Heart left ventricle (tissue), 16 donors: ENCODE results near the gene RNASE2. TPM values are rescaled to one million over a fixed set of nuclear protein-coding genes. Genes with fewer than 3 reads are reported as not detected.
"Not testable (repeated sequence)": the region's sequence is repeated elsewhere in the genome, so short reads cannot be mapped to it uniquely, and the experiment has no call there.

Experiments
- ATAC-seq, 4 donors: fragments of 200-7000 bp; cut with Tn5 transposase; one replicate each; pipeline ENCODE4 v1.9.1; 2020 to 2022; ENCODE audit warnings: moderate library complexity in 4 of 4, mild to moderate bottlenecking in 3 of 4, moderate number of reproducible peaks in 1 of 4
- DNase-seq, 5 donors: peaks; one replicate each; pipeline ENCODE4 v3.0.0-alpha.2; 2020
- H3K27ac ChIP-seq, 12 donors: fragments of 200-600 bp; sonication (generic) in 4 of 12; one replicate each; pipeline versions ENCODE4 v1.5.0 to v1.8.0; 2016 to 2022; ENCODE audit warnings: mild to moderate bottlenecking in 2 of 12
- H3K27me3 ChIP-seq, 9 donors: fragments of 200-600 bp; sonication (generic) in 2 of 9; one replicate each; pipeline versions ENCODE4 v1.5.1 to v1.8.0; 2016 to 2022; ENCODE audit warnings: mild to moderate bottlenecking in 3 of 9
- H3K36me3 ChIP-seq, 9 donors: fragments of 200-600 bp; sonication (generic) in 2 of 9; one replicate each; pipeline versions ENCODE4 v1.5.0 to v1.8.0; 2018 to 2022; ENCODE audit warnings: mild to moderate bottlenecking in 2 of 9
- H3K4me1 ChIP-seq, 12 donors: fragments of 200-600 bp; sonication (generic) in 4 of 12; one replicate each; pipeline versions ENCODE4 v1.5.0 to v1.8.0; 2016 to 2022; ENCODE audit warnings: mild to moderate bottlenecking in 3 of 12
- H3K4me3 ChIP-seq, 12 donors: fragments of 200-600 bp; sonication (generic) in 4 of 12; one replicate each; pipeline versions ENCODE4 v1.5.0 to v1.8.0; 2017 to 2022; ENCODE audit warnings: mild to moderate bottlenecking in 9 of 12, moderate library complexity in 4 of 12
- H3K9me3 ChIP-seq, 12 donors: fragments of 200-600 bp; sonication (generic) in 4 of 12; one replicate each; pipeline versions ENCODE4 v1.5.0 to v1.8.0; 2016 to 2022; ENCODE audit warnings: mild to moderate bottlenecking in 1 of 12
- CTCF ChIP-seq, 12 donors: fragments of 200-600 bp; sonication (generic) in 4 of 12; IDR thresholded peaks; one replicate each; pipeline versions ENCODE4 v1.5.0 to v1.8.0; 2018 to 2022; ENCODE audit warnings: antibody characterized with exemption in 12 of 12, mild to moderate bottlenecking in 5 of 12
- POLR2A ChIP-seq, 2 donors: fragments of 450-650 bp; IDR thresholded peaks; one replicate each; pipeline ENCODE4 v1.6.1; 2017; ENCODE audit warnings: antibody characterized with exemption in 2 of 2, mild to moderate bottlenecking in 2 of 2, moderate library complexity in 2 of 2
- WGBS, 4 donors: extraction: QIAGEN DNeasy Blood & Tissue Kit in 2 of 4; methylation state at CpG; one replicate each; pipeline versions ENCODE4 v1.1.5 to v1.1.7; 2013 to 2018; 5-methylcytosine and 5-hydroxymethylcytosine counted together
- intact Hi-C, 10 donors: fragments of 100-400 bp; cut with DNase I; formaldehyde crosslinking; loops; one replicate each; pipeline versions ENCODE4 v1.11.1 to v1.14.2; 2022
- polyA plus RNA-seq, 2 donors: library from polyadenylated mRNA; stranded (reverse); fragments of 200-250 nt; gene quantifications; one replicate each; pipeline ENCODE4 v1.2.3, GENCODE V29; 2013
- total RNA-seq, 9 donors: library from RNA; depleted of rRNA in 2 of 9; stranded (reverse); fragments of >200 nt in 2 of 9; fragmentation: NEBNext Ultra II Directional in 3 of 9; extraction: Animal tissue kit (Norgen Biotek cat#: 25700) in 3 of 9; gene quantifications; one replicate each; pipeline versions ENCODE4 v1.1.0 to v1.2.4, GENCODE V29; 2016 to 2023
- donor health status: ischemic (EF 13 %, LVEDD 7.1; RV severe dilation, severe dysfunction).
- donor health status: healthy with polysubstance abuse.
- donor health status: DM: no; HTN: yes; CAD: no.
- donor health status: DM: no; HTN: no; CAD: no.
- donor health status: ischemic (EF 25% LVEDD 6.9; RV normal size, moderate dysfunction).
- donor health status: ischemic (EF 25% LVEDD 5.7; RV mildly dilated, moderate dysfunction).
- donor health status: healthy.
- donor health status: DM: yes; HTN: yes; CAD: no.
- donor health status: ischemic (EF 35%, LVEDD 5.7; RV mildly dilated, moderate dysfunction).
- donor health status: nonischemic (EF 11% LVEDD 7.7; RV severe dilation, severe dysfunction).
- donor health status: DM: yes; HTN: yes; CAD: no.
- donor health status: PGD.
- donor health status: ischemic (EF 29% LVEDD 5.4; RV normal size, mild dysfunction).
- donor health status: nonischemic (EF 23%, LVEDD 6.1; RV moderate dilation, normal function).

RNASE2 gene
- total and polyA plus RNA-seq, 11 donors: 0.80 to 16.6 (median 2.5) TPM; not detected in 3

DNA sequence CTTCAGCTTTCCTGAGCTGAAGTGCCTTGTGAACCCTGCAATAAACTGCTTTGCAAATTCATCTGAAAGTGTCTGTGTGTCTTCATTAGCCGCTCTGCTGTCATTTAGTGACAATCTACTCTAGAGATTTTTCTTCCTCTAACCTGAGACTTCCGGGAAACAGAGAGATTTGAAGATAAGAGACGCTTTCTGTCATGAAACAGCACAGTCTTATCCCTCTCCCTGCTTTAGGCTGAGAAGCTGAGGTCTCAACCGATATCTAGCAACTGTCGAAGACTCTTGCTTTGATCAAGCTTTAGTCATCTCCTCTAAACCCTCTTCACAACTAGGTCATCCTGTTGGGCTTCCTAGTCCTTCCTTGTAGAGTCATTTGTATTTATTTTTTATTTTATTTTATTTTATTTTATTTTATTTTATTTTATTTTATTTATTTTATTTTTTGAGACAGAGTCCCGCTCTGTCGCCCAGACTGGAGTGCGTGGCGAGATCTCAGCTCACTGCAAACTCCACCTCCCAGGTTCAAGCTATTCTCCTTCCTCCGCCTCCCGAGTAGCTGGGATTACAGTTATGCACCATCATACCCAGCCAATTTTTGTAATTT lies 1.2 kb downstream of the RNASE2 start:
- 77 to 79% (median 78%) methylated on average over 11 of the region's 11 CpGs for WGBS, 4 donors
- Histone ChIP-seq H3K36me3 (no peaks in the 10 kb centered on the region), H3K4me1 (peaks cover 0 to 10% (median 0%) of the 10 kb centered on the region in 12 donors), H3K27ac (no peak overlapping the region), H3K9me3 (no peaks in the 10 kb centered on the region), H3K27me3 (peaks cover 0 to 6% (median 0%) of the 10 kb centered on the region in 9 donors), H3K4me3 (no peak overlapping the region)
- intact Hi-C loops: no loop called here
- DNase-seq: no peak
- no peak for TF ChIP-seq POLR2A (IDR thresholded peaks at IDR 0.05)
- TF ChIP-seq CTCF (IDR thresholded peaks at IDR 0.05): no peak
- ATAC-seq: no peak

DNA sequence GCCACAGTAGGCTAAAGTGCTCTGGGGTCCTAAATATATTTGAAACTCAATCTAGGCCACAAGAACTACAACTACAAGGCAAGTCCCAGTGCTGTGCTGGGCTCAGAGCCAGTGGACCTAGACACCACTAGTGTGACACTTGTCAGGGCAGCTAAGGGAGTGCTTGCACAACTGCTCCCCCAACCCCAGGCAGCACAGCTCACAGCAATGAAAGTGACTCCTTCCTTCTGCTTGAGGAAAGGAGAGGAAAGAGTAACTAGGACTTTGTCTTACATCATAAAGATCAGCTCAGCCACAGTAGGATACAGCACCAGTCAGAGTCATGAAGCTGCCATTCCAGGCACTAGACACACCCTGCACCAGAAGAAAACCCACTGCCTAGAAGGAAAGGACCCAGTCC lies 3.7 kb downstream of the RNASE2 start:
- H3K9me3 ChIP-seq, ATAC-seq, intact Hi-C loops, DNase-seq, H3K27me3 ChIP-seq, H3K4me1 ChIP-seq, H3K36me3 ChIP-seq, H3K27ac ChIP-seq, H3K4me3 ChIP-seq: not testable (repeated sequence)

- intact Hi-C loops: loop anchor here in 2 of 10 donors (5.0 to 10.0 kb wide), 3 partner anchors 112 to 275 kb away; no protein-coding TSS in a partner anchor
- no peaks in the 10 kb centered on the region for H3K9me3 ChIP-seq
- peaks cover 0 to 13% (median 5%) of the 10 kb centered on the region in 12 donors for H3K4me1 ChIP-seq
- H3K4me3 ChIP-seq: no peak overlapping the region
- no peak overlapping the region for H3K27ac ChIP-seq
- TF ChIP-seq POLR2A (IDR thresholded peaks at IDR 0.05): no peak
- no peak for TF ChIP-seq CTCF (IDR thresholded peaks at IDR 0.05)
- H3K36me3 ChIP-seq: no peaks in the 10 kb centered on the region
- ATAC-seq: no peak
- H3K27me3 ChIP-seq: no peaks in the 10 kb centered on the region
- DNase-seq: no peak
- WGBS, 4 donors: 89 to 97% (median 93%) methylated on average over 3 of the region's 3 CpGs
Measured at GRCh38 chr14:20969336-20969735, 14.0 kb downstream of the RNASE2 start.

DNA sequence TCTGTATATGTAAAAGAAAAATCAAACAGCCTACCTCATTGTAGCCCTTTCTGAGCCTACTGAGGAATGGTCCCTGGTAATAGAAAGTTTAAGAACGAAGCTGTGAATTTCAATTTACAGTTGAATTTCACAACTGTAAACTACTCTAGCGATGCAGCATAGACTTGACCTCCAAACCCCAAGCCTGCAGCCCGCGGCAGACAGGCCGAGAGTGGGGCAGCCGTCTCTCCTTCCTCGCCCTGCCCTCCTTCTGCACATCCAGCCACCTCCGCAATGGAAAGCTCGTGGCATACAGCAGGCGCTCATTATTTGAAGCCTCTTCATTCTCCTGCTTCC lies 15.3 kb downstream of the RNASE2 start:
- peak overlapping the region in 11 of 12 donors; percentile 14 to 83 (median 58) for H3K27ac ChIP-seq
- peaks cover 0 to 13% (median 5%) of the 10 kb centered on the region in 12 donors for H3K4me1 ChIP-seq
- H3K27me3 ChIP-seq: no peaks in the 10 kb centered on the region
- H3K36me3 ChIP-seq: no peaks in the 10 kb centered on the region
- DNase-seq: no peak
- TF ChIP-seq POLR2A (IDR thresholded peaks at IDR 0.05) (no peak), CTCF (IDR thresholded peaks at IDR 0.05) (no peak)
- H3K4me3 ChIP-seq: peak overlapping the region; percentile 43 to 73 (median 64)
- no peaks in the 10 kb centered on the region for H3K9me3 ChIP-seq
- WGBS, 4 donors: 21 to 40% (median 28%) methylated on average over 10 of the region's 10 CpGs
- peak in 3 of 4 donors; percentile 3 to 32 (median 6) for ATAC-seq
- intact Hi-C loops: loop anchor here in 9 of 10 donors (2.0 to 10.0 kb wide), 12 partner anchors 98 to 356 kb away; partner anchors contain the start of genes RNASE4 (in 2 of the 9) and ANG (in 1 of the 9)
